Measurements from ENCODE around the gene SDHAF3.

- no peak for TF ChIP-seq POLR2AphosphoS5 (IDR thresholded peaks at IDR 0.05)
- TF ChIP-seq POLR2A (IDR thresholded peaks at IDR 0.05; ENCODE audit: low read depth): no peak
- TF ChIP-seq CTCF (IDR thresholded peaks at IDR 0.05): no peak
- TF ChIP-seq EP300 (IDR thresholded peaks at IDR 0.05): no peak
These were observed 21.3 kb downstream of the SDHAF3 start for GRCh38 chr7:97138830-97139229.
